Prostate gland (tissue), 2 donors: ENCODE measurements around the gene TERC. TPM values are rescaled to one million over a fixed set of nuclear protein-coding genes. Genes with fewer than 3 reads are reported as not detected.

Source experiments
- DNase-seq: peaks from one replicate; pipeline ENCODE4 v3.0.0-alpha.2; 2019; ENCODE audit warnings: low spot score
- H3K27ac ChIP-seq, 2 donors: fragments of 200-600 bp; sonication (generic); 2 replicates each; pipeline ENCODE4 v1.5.1; 2017 to 2019
- H3K27me3 ChIP-seq: fragments of 200-600 bp; sonication (generic); replicated peaks from 2 replicates; pipeline ENCODE4 v1.5.1; 2019; ENCODE audit not compliant: insufficient read depth
- H3K36me3 ChIP-seq, 2 donors: fragments of 200-600 bp; sonication (generic); 1 replicate in 1 of 2; 2 replicates in 1 of 2; pipeline versions ENCODE4 v1.5.1 to v1.8.1; 2017 to 2019
- H3K4me1 ChIP-seq: fragments of 200-600 bp; sonication (generic); replicated peaks from 2 replicates; pipeline ENCODE4 v1.5.1; 2019
- H3K4me3 ChIP-seq, 2 donors: fragments of 200-600 bp; sonication (generic); 2 replicates each; pipeline ENCODE4 v1.5.1; 2017 to 2019
- H3K9me3 ChIP-seq: fragments of 200-600 bp; sonication (generic); 2 replicates; pipeline ENCODE4 v1.5.1; 2017
- CTCF ChIP-seq, 4 experiments: fragments of 200-600 bp in 2 of 4; fragments of 450-650 bp in 2 of 4; sonication (generic) in 2 of 4; IDR thresholded peaks; 1 replicate in 3 of 4; 2 replicates in 1 of 4; pipeline ENCODE4 v1.5.1; 2016 to 2019; ENCODE audit warnings: antibody characterized with exemption in 4 of 4, mild to moderate bottlenecking in 2 of 4, moderate library complexity in 2 of 4
- POLR2A ChIP-seq: fragments of 450-650 bp; IDR thresholded peaks from one replicate; pipeline ENCODE4 v1.6.1; 2016; ENCODE audit warnings: antibody characterized with exemption, mild to moderate bottlenecking
- POLR2AphosphoS5 ChIP-seq: sonication (generic); formaldehyde crosslinking; IDR thresholded peaks from one replicate; pipeline ENCODE4 v1.6.1; 2017; ENCODE audit warnings: antibody characterized with exemption
- WGBS: methylation state at CpG from one replicate; pipeline ENCODE4 v1.1.5; 2018; 5-methylcytosine and 5-hydroxymethylcytosine counted together
- intact Hi-C: fragments of 100-400 bp; cut with DNase I; formaldehyde crosslinking; loops from one replicate; pipeline ENCODE4 v1.14.2; 2022
- total RNA-seq, 2 donors: library from RNA; depleted of rRNA; stranded (reverse); fragments of >200 nt; gene quantifications; one replicate each; pipeline ENCODE4 v1.1.0, GENCODE V29; 2016

TERC gene
- total RNA-seq, 2 donors from 2014 or later = 128 to 1,013 TPM

DNA sequence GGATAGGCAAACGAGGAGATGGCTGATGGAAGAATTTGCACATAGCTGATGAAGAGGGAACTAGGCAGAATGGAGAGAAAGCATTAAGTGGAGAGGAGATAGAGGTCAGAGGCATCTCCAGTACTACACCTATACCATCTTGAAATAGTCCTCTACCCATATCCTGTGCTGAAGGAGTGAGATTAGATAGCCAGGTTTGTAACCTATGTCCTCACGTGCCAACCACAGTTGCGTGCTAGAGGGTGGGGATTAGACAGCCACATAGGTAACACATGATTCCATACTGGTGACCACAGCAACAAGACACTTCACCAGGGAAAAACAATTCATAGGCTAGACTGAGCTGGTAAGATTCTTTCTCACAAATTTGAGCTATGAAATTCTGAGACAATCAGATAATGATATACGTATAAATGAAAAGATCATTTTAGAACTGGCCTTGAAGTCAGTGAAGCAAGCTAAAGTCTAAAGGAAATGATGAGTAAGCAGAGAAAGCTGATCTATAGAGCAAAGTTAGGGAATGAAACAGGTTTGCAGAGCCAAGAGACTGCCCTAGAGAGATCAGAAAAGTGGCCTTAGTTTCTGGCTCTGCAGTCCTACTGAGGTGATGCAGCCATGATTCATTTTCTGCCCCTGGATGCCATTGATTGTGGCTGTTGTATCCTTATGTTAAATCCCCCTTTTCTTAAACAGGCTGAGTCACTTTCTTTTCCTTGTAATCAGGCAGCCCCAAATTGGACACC is 26.0 kb upstream of the TERC start:
- Histone ChIP-seq H3K27me3 (no peaks in the 10 kb centered on the region), H3K4me1 (no peaks in the 10 kb centered on the region), H3K9me3 (no peaks in the 10 kb centered on the region), H3K27ac (no peak overlapping the region), H3K36me3 (peaks cover 0 to 6% of the 10 kb centered on the region in 2 donors), H3K4me3 (no peak overlapping the region)
- WGBS = 90% methylated on average over 4 of the region's 4 CpGs
- no peak for DNase-seq
- intact Hi-C loops = no loop called here
- TF ChIP-seq POLR2AphosphoS5 (no peak), CTCF (IDR thresholded peaks at IDR 0.05) (no peak), POLR2A (no peak)

- H3K27me3 ChIP-seq = no peaks in the 10 kb centered on the region
- no peak overlapping the region for H3K27ac ChIP-seq
- no peaks in the 10 kb centered on the region for H3K9me3 ChIP-seq
- no peak for DNase-seq
- H3K4me1 ChIP-seq = no peaks in the 10 kb centered on the region
- no peak overlapping the region for H3K4me3 ChIP-seq
- peaks cover 0 to 7% of the 10 kb centered on the region in 2 donors for H3K36me3 ChIP-seq
- no peak for TF ChIP-seq POLR2AphosphoS5
- no peak for TF ChIP-seq POLR2A
- TF ChIP-seq CTCF (IDR thresholded peaks at IDR 0.05) = no peak
- intact Hi-C loops = no loop called here
Observed at GRCh38 chr3:169790219-169790618, 25.4 kb upstream of the TERC start.

DNA sequence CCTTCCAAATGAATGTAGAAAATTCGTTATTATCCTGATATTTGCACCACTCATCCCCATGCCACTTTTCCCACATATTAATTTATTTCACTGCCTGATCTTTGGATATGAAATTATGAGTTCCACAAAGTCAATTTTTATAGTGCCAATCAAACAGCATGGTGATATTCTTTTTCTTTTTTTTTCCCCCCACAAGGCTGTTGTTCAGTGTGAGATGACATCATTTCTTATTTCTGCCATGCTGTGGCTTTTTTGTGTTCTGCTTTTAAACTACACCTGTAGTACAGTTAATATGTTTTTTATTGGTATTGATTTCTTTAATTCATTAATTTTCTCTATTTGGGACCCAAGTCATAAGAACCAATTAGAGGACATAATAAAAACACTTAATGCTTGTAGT is 22.9 kb upstream of the TERC start:
- H3K36me3 ChIP-seq = peaks cover 0 to 7% of the 10 kb centered on the region in 2 donors
- WGBS = 89% methylated on average over 1 of the region's 1 CpG
- DNase-seq = no peak
- H3K9me3 ChIP-seq = no peaks in the 10 kb centered on the region
- no peaks in the 10 kb centered on the region for H3K27me3 ChIP-seq
- intact Hi-C loops = no loop called here
- no peak for TF ChIP-seq POLR2A
- no peak for TF ChIP-seq CTCF (IDR thresholded peaks at IDR 0.05)
- no peak for TF ChIP-seq POLR2AphosphoS5
- no peak overlapping the region for H3K4me3 ChIP-seq
- H3K4me1 ChIP-seq = no peaks in the 10 kb centered on the region
- H3K27ac ChIP-seq = no peak overlapping the region

DNA sequence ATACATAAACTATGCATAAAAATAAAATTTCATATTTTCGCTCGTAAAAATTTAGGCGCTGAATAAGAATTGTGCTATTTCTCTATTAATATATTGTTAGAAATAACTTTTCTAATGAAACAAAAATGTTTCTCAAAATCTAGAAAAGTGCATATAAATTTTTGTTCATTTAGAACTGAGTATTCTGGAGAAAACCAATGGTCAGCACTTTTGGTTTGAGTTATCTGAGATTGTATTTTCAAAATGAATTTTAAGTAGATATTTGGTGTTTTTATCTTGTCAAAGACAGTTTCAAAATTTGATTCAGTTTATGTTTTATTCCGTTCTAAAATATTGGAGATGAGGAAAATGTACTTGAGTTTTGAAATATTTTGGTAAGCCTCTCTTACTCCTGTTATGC is 22.3 kb upstream of the TERC start:
- H3K27ac ChIP-seq = no peak overlapping the region
- H3K4me1 ChIP-seq = no peaks in the 10 kb centered on the region
- DNase-seq = no peak
- WGBS = 95% methylated on average over 4 of the region's 4 CpGs
- H3K4me3 ChIP-seq = no peak overlapping the region
- no peaks in the 10 kb centered on the region for H3K27me3 ChIP-seq
- H3K36me3 ChIP-seq = peaks cover 0 to 7% of the 10 kb centered on the region in 2 donors
- H3K9me3 ChIP-seq = no peaks in the 10 kb centered on the region
- TF ChIP-seq POLR2AphosphoS5 (no peak), CTCF (IDR thresholded peaks at IDR 0.05) (no peak), POLR2A (no peak)
- intact Hi-C loops = no loop called here

DNA sequence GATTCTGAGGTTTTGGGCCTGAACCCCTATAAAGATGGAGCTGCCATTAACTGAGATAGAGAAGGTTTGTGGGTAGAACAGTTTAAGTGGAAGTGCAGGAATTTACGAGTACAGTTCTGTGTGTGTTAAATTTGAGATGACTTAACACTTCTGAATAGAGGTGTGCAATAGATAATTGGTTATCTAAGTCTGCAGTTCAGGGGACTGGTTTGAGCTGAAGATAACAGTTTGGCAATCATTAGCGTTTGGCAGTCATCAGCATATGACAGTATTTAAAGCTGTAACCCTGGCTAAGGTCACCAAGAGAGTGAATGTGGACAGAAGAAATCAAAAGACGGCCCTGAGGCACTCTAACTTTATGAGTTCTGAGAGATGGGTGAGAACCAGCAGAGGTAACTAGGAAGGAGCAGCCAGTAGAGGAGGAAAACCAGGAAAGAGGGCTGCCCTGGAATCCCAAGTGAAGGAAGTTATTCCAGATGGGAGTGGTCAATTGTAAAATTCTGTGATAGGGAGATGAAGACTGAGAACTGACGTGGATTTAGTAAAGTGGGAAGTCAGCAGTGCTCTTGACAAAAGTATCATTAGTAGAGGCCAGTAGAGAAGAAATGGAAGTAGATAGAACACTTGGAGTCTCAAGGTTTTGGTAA is 16.5 kb upstream of the TERC start:
- 82% methylated on average over 4 of the region's 4 CpGs for whole genome bisulfite sequencing
- DNase-seq = no peak
- TF ChIP-seq POLR2A (no peak), CTCF (IDR thresholded peaks at IDR 0.05) (no peak), POLR2AphosphoS5 (no peak)
- intact Hi-C loops = no loop called here
- Histone ChIP-seq H3K27ac (no peak overlapping the region), H3K4me3 (no peak overlapping the region), H3K36me3 (peaks cover 0 to 9% of the 10 kb centered on the region in 2 donors), H3K9me3 (no peaks in the 10 kb centered on the region), H3K27me3 (no peaks in the 10 kb centered on the region), H3K4me1 (no peaks in the 10 kb centered on the region)
